Effector memory CD8-positive, alpha-beta T cell (primary cell): ENCODE data around the gene RAB11FIP4.
A peak's percentile ranks its signal among the peaks of the same experiment; 100 is the strongest.

Experiments
- ATAC-seq: fragments of 150-1000 bp; cut with Tn5 transposase; replicated peaks from 2 replicates; pipeline ENCODE4 v1.10.0; 2021; ENCODE audit warnings: mild to moderate bottlenecking, moderate library complexity
- DNase-seq, 3 experiments: peaks; one replicate each; pipeline ENCODE4 v3.0.0; 2021
- H3K27ac Mint-ChIP-seq, 2 donors: one replicate each; pipeline ENCODE4 v1.8.0; 2022; ENCODE audit warnings: mild to moderate bottlenecking in 2 of 2, mixed read lengths in 2 of 2, moderate library complexity in 2 of 2
- H3K27me3 Mint-ChIP-seq, 2 donors: one replicate each; pipeline ENCODE4 v1.8.0; 2022; ENCODE audit warnings: mixed read lengths in 2 of 2
- H3K36me3 Mint-ChIP-seq: one replicate; pipeline ENCODE4 v1.8.0; 2022; ENCODE audit warnings: mild to moderate bottlenecking, moderate library complexity, mixed read lengths; ENCODE audit not compliant: insufficient read depth
- H3K4me1 Mint-ChIP-seq, 2 donors: one replicate each; pipeline ENCODE4 v1.8.0; 2022; ENCODE audit warnings: low read depth in 2 of 2, mixed read lengths in 2 of 2
- H3K4me3 Mint-ChIP-seq, 2 donors: one replicate each; pipeline ENCODE4 v1.8.0; 2022; ENCODE audit warnings: mild to moderate bottlenecking in 2 of 2, mixed read lengths in 2 of 2, moderate library complexity in 2 of 2
- H3K9me3 Mint-ChIP-seq, 2 donors: one replicate each; pipeline ENCODE4 v1.8.0; 2022; ENCODE audit warnings: mixed read lengths in 2 of 2

RAB11FIP4 gene

DNA sequence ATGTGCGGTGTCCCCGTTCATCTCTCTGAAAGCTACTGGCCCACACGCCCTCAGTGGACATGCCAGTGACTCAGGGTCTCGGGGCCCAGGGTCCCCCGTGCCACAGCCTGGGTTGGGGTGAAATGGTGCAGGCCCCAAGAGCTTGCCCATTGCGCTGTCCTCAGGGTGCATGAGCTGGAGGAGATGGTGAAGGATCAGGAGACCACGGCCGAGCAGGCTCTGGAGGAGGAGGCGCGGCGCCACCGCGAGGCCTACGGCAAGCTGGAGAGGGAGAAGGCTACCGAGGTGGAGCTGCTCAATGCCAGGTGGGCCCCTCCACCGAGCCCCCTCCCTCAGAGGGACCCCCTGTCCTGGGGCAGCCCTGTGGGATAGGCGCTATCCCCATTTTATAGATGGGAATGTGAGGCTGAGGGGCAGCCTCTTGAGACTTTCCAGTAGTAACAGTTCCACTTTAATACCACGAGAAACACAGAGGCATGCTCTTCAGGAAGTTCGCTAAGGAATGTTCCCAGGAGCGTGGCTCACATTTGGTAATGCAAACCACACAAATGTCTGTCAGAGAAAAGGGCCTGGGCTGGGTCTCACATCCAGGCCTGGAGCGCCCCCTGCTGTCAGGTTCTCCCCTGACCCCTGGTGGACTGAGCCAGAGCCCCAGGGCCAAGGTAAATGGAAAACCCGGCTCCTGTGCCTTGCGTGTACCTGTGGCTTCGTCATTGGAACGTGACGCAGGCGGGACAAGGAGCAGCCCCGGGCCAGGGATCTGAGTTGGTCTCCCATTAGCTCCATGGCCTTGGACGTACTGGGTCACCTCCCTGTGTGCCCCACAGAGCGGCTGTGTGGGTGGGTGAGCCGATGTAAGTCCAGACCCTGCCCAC, 133.7 kb downstream of the RAB11FIP4 start:
- no peaks in the 10 kb centered on the region for H3K27me3 Mint-ChIP-seq
- no peak overlapping the region for H3K4me3 Mint-ChIP-seq
- no peak overlapping the region for H3K27ac Mint-ChIP-seq
- DNase-seq (peak; percentile 89 to 91 (median 90)), ATAC-seq (peak; percentile 92)
- no peaks in the 10 kb centered on the region for H3K9me3 Mint-ChIP-seq
- peaks cover 0 to 2% of the 10 kb centered on the region in 2 donors for H3K4me1 Mint-ChIP-seq
- peaks cover 68% of the 10 kb centered on the region for H3K36me3 Mint-ChIP-seq

DNA sequence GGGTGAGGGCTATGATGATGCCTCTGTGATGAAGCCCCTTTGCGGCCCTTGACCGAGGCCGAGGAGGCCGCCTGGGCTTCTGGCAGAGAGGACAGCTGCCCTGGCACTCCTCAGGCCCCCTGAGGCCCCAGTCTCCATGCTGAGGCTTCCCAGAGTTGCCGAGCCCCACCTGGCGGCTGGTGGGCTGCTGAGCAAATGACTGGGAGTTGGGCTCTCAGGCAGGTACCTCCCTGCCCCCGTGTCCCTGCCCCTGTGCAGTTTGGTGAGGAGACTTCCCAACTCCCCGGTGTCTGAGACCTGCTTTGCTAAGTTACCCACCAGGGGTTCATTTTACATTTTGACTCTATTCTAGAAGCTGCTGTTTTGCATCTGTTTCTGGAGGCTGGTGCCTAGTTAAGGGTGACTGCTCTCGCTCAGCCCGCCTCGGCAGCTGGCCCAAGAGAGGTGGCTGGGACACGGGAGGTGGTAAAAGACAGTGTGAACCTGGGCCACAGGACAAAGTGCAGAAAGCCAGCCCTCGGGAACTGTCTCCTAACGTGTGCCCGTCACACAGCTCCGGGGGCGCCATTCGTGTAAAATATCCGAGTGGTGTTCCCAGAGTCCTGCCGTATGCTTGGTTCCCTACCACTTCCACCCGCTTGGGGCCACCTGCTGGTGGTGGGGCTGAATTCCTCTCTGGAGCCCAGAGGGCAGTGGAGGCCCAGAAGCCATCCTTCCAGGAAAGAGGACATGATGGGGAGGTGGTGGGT, 134.5 kb downstream of the RAB11FIP4 start:
- H3K27me3 Mint-ChIP-seq, result no peaks in the 10 kb centered on the region
- no peak overlapping the region for H3K27ac Mint-ChIP-seq
- no peak overlapping the region for H3K4me3 Mint-ChIP-seq
- H3K4me1 Mint-ChIP-seq, result peaks cover 0 to 2% of the 10 kb centered on the region in 2 donors
- peaks cover 67% of the 10 kb centered on the region for H3K36me3 Mint-ChIP-seq
- ATAC-seq (no peak), DNase-seq (no peak)
- no peaks in the 10 kb centered on the region for H3K9me3 Mint-ChIP-seq

- H3K9me3 Mint-ChIP-seq, result no peaks in the 10 kb centered on the region
- ATAC-seq (no peak), DNase-seq (no peak)
- peaks cover 62% of the 10 kb centered on the region for H3K36me3 Mint-ChIP-seq
- no peaks in the 10 kb centered on the region for H3K27me3 Mint-ChIP-seq
- H3K4me1 Mint-ChIP-seq, result peaks cover under 1 to 2% of the 10 kb centered on the region in 2 donors
- H3K4me3 Mint-ChIP-seq, result no peak overlapping the region
- H3K27ac Mint-ChIP-seq, result no peak overlapping the region
These were observed 136.1 kb downstream of the RAB11FIP4 start for GRCh38 chr17:31527606-31528005.

- no peak for ATAC-seq
- peaks cover 2 to 8% of the 10 kb centered on the region in 2 donors for H3K4me1 Mint-ChIP-seq
- no peak overlapping the region for H3K4me3 Mint-ChIP-seq
- H3K27me3 Mint-ChIP-seq, result no peaks in the 10 kb centered on the region
- no peak overlapping the region for H3K27ac Mint-ChIP-seq
- peaks cover 63% of the 10 kb centered on the region for H3K36me3 Mint-ChIP-seq
- no peaks in the 10 kb centered on the region for H3K9me3 Mint-ChIP-seq
- no peak for DNase-seq
These were observed 136.9 kb downstream of the RAB11FIP4 start for GRCh38 chr17:31528291-31528874.

DNA sequence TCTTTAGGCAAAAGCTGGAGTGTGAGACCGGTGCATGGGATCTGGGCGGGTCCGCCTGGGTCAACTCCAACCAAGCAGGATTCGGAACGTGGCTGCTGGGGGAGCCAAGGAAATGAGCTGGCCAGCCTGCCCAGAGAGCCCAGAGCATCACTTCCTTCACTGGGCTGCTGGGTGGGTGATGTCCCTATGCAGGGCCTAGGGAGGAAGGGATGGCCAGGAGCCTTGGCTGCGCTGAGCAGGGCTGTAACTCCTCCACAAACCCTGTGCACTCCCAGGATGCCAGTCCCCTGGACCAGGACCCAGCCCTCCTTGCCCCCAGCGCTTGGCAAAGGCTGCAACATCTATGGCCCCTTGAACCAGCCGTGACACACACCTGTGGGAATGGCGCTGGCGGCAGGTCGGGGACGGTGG, 138.4 kb downstream of the RAB11FIP4 start:
- DNase-seq (no peak), ATAC-seq (no peak)
- Mint-ChIP-seq H3K27ac (no peak overlapping the region), H3K4me1 (peaks cover under 1 to 8% of the 10 kb centered on the region in 2 donors), H3K4me3 (no peak overlapping the region), H3K27me3 (no peaks in the 10 kb centered on the region), H3K36me3 (peaks cover 50% of the 10 kb centered on the region), H3K9me3 (no peaks in the 10 kb centered on the region)

DNA sequence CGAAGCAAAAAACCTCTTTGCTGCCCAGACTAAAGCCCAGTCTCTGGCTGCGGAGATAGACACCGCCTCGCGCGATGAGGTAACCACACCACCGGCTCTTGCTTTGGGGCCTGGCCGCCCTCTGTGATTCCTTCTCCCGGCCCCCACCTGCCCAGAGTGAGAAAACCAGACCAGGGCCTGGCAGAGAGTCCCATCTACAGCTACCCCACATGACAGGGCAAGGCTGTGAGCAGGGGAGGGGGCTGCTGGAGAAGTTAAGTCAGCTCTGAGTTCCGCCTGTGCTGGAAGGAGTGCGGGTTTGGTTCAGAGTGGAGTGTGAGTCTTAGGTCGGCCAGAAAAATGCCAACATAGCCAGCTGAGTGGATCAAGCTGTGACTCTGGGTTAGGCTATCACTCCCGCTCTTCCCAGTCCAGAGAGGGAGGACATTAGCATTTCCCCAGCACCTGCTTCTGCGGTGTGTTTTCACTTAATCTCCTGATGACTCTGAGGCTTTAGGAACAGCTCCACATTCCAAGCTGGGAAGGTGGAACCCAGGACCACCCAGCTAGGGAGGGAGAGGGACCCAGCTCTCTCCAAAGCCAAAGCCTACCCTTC, 139.0 kb downstream of the RAB11FIP4 start:
- Mint-ChIP-seq H3K27ac (no peak overlapping the region), H3K9me3 (no peaks in the 10 kb centered on the region), H3K4me1 (peaks cover under 1 to 8% of the 10 kb centered on the region in 2 donors), H3K4me3 (no peak overlapping the region), H3K27me3 (no peaks in the 10 kb centered on the region), H3K36me3 (peaks cover 43% of the 10 kb centered on the region)
- DNase-seq (no peak), ATAC-seq (no peak)

DNA sequence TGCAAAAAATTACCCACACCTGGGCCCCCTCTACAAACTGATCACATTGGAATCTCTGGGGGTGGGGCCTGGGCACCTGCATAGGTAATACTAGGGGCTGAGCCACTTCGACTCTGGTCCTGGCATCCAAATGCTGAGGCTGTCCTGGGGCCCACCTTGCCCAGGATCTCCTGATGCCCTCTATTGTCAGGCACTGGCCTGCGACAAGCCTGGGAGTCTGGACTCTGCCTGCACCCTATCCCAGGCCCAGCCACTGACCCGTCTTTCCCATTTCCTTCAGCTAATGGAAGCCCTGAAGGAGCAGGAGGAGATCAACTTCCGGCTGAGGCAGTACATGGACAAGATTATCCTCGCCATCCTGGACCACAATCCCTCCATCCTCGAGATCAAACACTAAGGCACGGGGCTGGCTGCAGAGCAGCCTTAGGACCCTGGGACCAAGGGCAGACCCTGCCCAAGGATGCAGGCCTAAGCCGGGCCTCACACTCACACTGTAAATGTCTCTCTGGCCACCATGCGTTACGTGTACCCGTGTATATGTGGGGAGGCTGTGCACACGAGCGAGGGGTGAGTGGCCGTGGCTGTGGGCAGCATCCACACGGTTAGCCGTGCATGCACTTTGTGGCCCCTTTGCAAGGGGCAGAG, 140.0 kb downstream of the RAB11FIP4 start:
- no peak overlapping the region for H3K27ac Mint-ChIP-seq
- DNase-seq (no peak), ATAC-seq (no peak)
- H3K4me1 Mint-ChIP-seq, result peaks cover 4 to 8% of the 10 kb centered on the region in 2 donors
- no peaks in the 10 kb centered on the region for H3K9me3 Mint-ChIP-seq
- no peak overlapping the region for H3K4me3 Mint-ChIP-seq
- H3K36me3 Mint-ChIP-seq, result peaks cover 43% of the 10 kb centered on the region
- H3K27me3 Mint-ChIP-seq, result no peaks in the 10 kb centered on the region

DNA sequence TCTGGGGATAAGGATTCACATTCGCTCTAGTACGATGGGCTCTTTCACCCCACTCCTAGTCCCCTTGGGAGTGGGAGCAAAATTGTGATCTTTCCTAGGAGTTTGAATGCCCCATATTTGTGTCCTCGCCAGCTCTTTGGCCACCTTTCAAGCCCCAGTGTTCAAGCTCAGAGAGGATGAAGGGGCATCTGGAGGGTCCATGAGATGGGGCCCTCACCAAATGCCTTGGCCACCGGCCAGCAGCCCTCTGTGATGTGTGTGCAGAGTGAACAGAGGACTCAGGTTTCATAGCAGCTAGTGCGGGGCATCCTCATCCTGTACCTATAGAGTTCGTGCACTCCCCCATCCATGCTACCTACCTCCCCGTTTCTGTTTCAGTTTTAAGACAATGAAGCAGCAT, 140.6 kb downstream of the RAB11FIP4 start:
- DNase-seq, result no peak
- Mint-ChIP-seq H3K27me3 (no peaks in the 10 kb centered on the region), H3K4me3 (no peak overlapping the region), H3K27ac (no peak overlapping the region), H3K4me1 (peaks cover 4 to 8% of the 10 kb centered on the region in 2 donors), H3K9me3 (no peaks in the 10 kb centered on the region), H3K36me3 (peaks cover 38% of the 10 kb centered on the region)
- ATAC-seq, result no peak

- Mint-ChIP-seq H3K4me1 (peaks cover 4 to 8% of the 10 kb centered on the region in 2 donors), H3K27ac (peak overlapping the region; percentile 23 to 26), H3K27me3 (no peaks in the 10 kb centered on the region), H3K9me3 (no peaks in the 10 kb centered on the region), H3K4me3 (no peak overlapping the region), H3K36me3 (peaks cover 34% of the 10 kb centered on the region)
- ATAC-seq (no peak), DNase-seq (no peak)
These were observed 141.1 kb downstream of the RAB11FIP4 start for GRCh38 chr17:31532526-31532925.

DNA sequence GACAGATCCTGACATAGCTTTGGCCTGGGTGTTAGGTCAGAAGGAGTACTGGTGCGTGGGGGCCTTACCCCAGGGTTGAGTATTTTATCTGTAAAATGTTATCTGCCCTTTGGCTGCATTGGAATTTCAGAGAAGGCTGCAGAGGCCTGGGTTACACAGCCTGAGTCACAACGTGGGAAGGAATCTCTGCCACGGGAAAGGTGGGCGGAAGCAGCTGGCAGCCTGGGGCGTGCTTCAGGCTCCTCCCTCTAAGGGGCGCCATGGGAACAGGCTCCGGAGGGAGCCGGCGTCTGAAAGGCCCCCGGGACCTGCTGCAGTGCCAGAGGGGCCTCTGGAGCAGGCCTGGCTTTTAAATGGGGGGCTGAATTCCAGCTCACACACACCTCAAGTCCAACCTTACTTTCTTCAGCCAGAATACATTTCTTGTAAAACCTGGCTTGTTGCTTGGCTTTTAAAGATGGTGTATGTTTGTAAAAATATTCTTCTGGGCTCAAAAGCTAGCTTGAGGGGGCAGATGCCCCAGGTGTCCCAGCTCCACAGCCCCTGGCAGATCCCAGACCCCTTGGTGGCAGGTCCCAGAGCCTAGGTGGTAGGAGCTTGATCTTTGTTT, 142.2 kb downstream of the RAB11FIP4 start:
- ATAC-seq (no peak), DNase-seq (no peak)
- H3K9me3 Mint-ChIP-seq, result no peaks in the 10 kb centered on the region
- peaks cover 23% of the 10 kb centered on the region for H3K36me3 Mint-ChIP-seq
- H3K4me1 Mint-ChIP-seq, result peaks cover 5 to 8% of the 10 kb centered on the region in 2 donors
- H3K27ac Mint-ChIP-seq, result peak overlapping the region in 1 of 2 donors; percentile 26
- no peak overlapping the region for H3K4me3 Mint-ChIP-seq
- no peaks in the 10 kb centered on the region for H3K27me3 Mint-ChIP-seq

DNA sequence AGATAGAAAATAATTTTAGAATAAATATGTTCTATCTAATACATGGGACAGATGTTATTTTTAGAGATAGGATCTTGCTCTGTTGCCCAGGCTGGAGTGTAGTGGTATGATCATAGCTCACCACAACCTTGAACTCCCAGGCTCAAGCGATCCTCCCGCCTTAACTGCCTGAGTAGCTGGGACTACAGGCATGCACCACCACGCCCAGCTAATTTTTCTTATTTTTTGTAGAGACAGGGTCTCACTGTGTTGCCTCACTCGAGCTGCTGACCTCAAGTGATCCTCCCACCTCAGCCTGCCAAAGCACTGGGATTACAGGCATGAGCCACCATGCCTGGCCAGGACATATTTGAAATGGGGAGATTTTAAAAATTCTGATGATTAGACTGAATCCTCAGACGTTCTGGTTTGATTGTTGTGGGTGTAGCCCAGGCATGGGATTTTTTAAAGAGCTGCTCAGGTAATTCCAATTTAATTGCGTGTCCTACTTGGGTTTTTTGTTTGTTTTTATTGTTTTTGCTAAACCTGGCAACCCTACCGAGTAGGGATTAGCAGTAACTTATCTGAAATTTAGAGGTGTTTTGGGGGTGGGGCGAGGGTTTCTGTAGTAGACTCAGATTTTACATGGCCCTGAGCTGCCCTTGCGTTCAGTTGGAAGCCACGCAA, 142.9 kb downstream of the RAB11FIP4 start:
- no peak overlapping the region for H3K4me3 Mint-ChIP-seq
- no peak for DNase-seq
- H3K27ac Mint-ChIP-seq, result peak overlapping the region in 1 of 2 donors; percentile 32
- peaks cover 5 to 11% of the 10 kb centered on the region in 2 donors for H3K4me1 Mint-ChIP-seq
- H3K9me3 Mint-ChIP-seq, result no peaks in the 10 kb centered on the region
- no peak for ATAC-seq
- H3K27me3 Mint-ChIP-seq, result no peaks in the 10 kb centered on the region
- H3K36me3 Mint-ChIP-seq, result peaks cover 19% of the 10 kb centered on the region

DNA sequence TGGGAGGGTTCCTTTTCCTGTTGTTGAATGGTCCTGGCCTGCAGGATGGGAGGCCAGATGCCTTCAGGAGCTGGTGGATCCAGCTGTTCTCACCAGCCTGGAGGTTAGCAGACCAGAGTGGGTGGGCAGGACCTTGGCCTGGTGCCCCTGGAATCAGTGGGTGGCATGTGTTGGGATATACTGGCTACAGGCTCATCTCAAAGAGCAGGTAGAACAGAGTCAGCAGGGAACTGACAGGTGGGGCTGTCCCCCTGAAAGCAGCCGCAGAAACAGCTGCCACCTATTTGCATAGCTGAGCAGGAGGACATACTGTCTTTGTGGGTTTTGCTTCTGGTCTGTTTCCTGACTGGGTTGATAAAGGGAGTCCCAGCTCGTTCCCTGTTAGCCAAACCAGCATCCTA, 144.1 kb downstream of the RAB11FIP4 start:
- H3K36me3 Mint-ChIP-seq, result peaks cover 13% of the 10 kb centered on the region
- ATAC-seq, result peak; percentile 48
- peaks cover 8 to 11% of the 10 kb centered on the region in 2 donors for H3K4me1 Mint-ChIP-seq
- H3K4me3 Mint-ChIP-seq, result no peak overlapping the region
- H3K27me3 Mint-ChIP-seq, result no peaks in the 10 kb centered on the region
- H3K27ac Mint-ChIP-seq, result peak overlapping the region in 1 of 2 donors; percentile 72
- H3K9me3 Mint-ChIP-seq, result no peaks in the 10 kb centered on the region
- DNase-seq, result no peak
